Esophagus squamous epithelium (tissue), 4 donors: Measurements from ENCODE around the gene HNMT.

Experiments
- POLR2A ChIP-seq, 4 donors: fragments of 450-650 bp; IDR thresholded peaks; one replicate each; pipeline ENCODE4 v1.6.1; 2017; ENCODE audit warnings: antibody characterized with exemption in 4 of 4, mild to moderate bottlenecking in 4 of 4, moderate library complexity in 3 of 4
- TF ChIP-seq, protein P1 (sequence below), 6 experiments: fragments of 450-650 bp in 4 of 6; fragments of 200-600 bp in 2 of 6; sonication (generic) in 2 of 6; IDR thresholded peaks; one replicate each; pipeline ENCODE4 v1.5.1; 2016 to 2019; ENCODE audit warnings: antibody characterized with exemption in 6 of 6, mild to moderate bottlenecking in 4 of 6, moderate library complexity in 4 of 6

DNA sequence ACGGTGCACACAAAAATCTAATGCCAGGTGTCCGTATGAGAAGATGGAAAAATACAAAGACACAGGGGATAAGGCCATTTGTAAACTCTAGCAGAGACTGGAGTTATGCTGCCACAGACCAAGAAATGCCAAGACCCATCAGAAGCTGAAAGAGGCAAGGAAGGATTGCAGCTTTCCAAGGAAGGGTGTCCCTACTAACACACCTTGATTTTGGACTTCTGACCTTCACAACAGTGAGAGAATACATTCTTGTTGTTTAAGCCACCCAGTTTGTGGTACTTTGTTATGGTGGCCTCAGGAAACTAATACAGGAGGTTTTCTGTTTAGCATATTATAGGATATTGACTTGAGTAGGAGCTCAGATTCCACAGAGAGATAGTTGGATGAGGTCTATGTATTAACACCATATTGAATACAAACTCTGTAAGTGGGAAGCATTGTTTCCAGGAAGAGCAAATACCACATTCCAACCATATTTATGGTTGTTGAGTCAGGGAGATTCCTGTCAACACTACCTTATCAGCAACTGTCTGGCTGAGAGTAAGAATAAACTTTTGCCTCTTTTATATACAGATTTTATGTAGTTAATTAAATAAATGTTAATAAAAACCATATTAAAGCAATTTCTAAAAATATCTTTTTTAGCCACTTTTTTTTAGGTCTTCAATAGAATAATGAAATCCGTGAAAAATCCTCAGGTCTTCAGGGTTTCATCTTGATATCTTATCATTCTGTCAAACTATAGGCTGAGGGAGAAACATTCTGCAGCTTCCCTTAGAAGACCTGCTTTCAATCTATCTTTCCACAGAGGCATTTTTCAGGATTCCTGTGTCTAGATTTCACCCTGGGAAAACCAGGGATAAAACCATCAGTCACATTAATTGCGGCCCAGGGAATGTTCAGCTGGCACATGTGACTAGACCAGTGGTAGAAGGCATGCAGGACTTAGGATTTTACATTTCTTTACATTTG lies 35.4 kb upstream of the HNMT start:
- TF ChIP-seq, protein P1, sequence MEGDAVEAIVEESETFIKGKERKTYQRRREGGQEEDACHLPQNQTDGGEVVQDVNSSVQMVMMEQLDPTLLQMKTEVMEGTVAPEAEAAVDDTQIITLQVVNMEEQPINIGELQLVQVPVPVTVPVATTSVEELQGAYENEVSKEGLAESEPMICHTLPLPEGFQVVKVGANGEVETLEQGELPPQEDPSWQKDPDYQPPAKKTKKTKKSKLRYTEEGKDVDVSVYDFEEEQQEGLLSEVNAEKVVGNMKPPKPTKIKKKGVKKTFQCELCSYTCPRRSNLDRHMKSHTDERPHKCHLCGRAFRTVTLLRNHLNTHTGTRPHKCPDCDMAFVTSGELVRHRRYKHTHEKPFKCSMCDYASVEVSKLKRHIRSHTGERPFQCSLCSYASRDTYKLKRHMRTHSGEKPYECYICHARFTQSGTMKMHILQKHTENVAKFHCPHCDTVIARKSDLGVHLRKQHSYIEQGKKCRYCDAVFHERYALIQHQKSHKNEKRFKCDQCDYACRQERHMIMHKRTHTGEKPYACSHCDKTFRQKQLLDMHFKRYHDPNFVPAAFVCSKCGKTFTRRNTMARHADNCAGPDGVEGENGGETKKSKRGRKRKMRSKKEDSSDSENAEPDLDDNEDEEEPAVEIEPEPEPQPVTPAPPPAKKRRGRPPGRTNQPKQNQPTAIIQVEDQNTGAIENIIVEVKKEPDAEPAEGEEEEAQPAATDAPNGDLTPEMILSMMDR (IDR thresholded peaks at IDR 0.05): no peak
- no peak for TF ChIP-seq POLR2A (IDR thresholded peaks at IDR 0.05)
